GM12878 (cell line): ENCODE measurements around the gene HNRNPA2B1. TPM values are rescaled to one million over a fixed set of nuclear protein-coding genes. Genes with fewer than 3 reads are reported as not detected.

Source experiments
- BCL11A ChIP-seq: IDR thresholded peaks from 2 replicates; pipeline ENCODE4 v1.6.1; 2011; ENCODE audit warnings: low read depth, low read length
- CEBPB ChIP-seq, 2 experiments: fragments of 150-350 bp in 1 of 2; IDR thresholded peaks; 2 replicates each; pipeline ENCODE4 v1.6.1; 2012 to 2014; ENCODE audit warnings: low read depth in 2 of 2, low read length in 2 of 2, borderline replicate concordance in 1 of 2, inconsistent platforms in 1 of 2
- CTCF ChIP-seq, 3 experiments: IDR thresholded peaks in 2 of 3; conservative IDR thresholded peaks in 1 of 3; 2 replicates each; pipeline ENCODE4 v1.5.1; 2011; ENCODE audit warnings: low read depth in 3 of 3, low read length in 3 of 3, mild to moderate bottlenecking in 3 of 3, control low read depth in 2 of 3, moderate library complexity in 2 of 3, inconsistent platforms in 1 of 3, mixed read lengths in 1 of 3; ENCODE audit not compliant: control insufficient read depth in 2 of 3, insufficient read depth in 1 of 3; ENCODE audit errors: extremely low read depth in 1 of 3
- HDAC2 ChIP-seq: fragments of 200-600 bp; sonication (generic); IDR thresholded peaks from 2 replicates; pipeline ENCODE4 v1.6.1; 2017
- HDGF ChIP-seq: fragments of 450-650 bp; IDR thresholded peaks from 2 replicates; pipeline ENCODE4 v1.6.1; 2016; ENCODE audit warnings: antibody characterized with exemption
- MTA3 ChIP-seq: IDR thresholded peaks from 2 replicates; pipeline ENCODE4 v1.6.1; 2012; ENCODE audit warnings: low read length, inconsistent platforms, borderline replicate concordance
- NFIC ChIP-seq: IDR thresholded peaks from 2 replicates; pipeline ENCODE4 v1.6.1; 2012; ENCODE audit warnings: low read depth, mild to moderate bottlenecking, inconsistent platforms, low read length, moderate library complexity
- NKRF ChIP-seq: fragments of 450-650 bp; conservative IDR thresholded peaks from 2 replicates; pipeline ENCODE4 v1.6.1; 2017; ENCODE audit warnings: mild to moderate bottlenecking, moderate library complexity
- PML ChIP-seq: IDR thresholded peaks from 2 replicates; pipeline ENCODE4 v1.6.1; 2012; ENCODE audit warnings: low read length, inconsistent platforms
- POLR2AphosphoS5 ChIP-seq: IDR thresholded peaks from 2 replicates; pipeline ENCODE4 v1.6.1; 2011; ENCODE audit warnings: mild to moderate bottlenecking, low read length, inconsistent platforms
- POU2F2 ChIP-seq: IDR thresholded peaks from 3 replicates; pipeline ENCODE4 v1.6.1; 2011; ENCODE audit warnings: low read depth, mild to moderate bottlenecking, low read length, borderline replicate concordance
- SMAD1 ChIP-seq: fragments of 450-650 bp; IDR thresholded peaks from 2 replicates; pipeline ENCODE4 v1.6.1; 2018; ENCODE audit warnings: mild to moderate bottlenecking, low read depth; ENCODE audit not compliant: partially characterized antibody
- SMAD5 ChIP-seq: IDR thresholded peaks from 2 replicates; pipeline ENCODE4 v1.6.1; 2016; ENCODE audit warnings: antibody characterized with exemption, low read depth
- TAF1 ChIP-seq: IDR thresholded peaks from 2 replicates; pipeline ENCODE4 v1.6.1; 2011; ENCODE audit warnings: mild to moderate bottlenecking, low read depth, low read length, borderline replicate concordance
- TCF3 ChIP-seq: IDR thresholded peaks from 2 replicates; pipeline ENCODE4 v1.6.1; 2012; ENCODE audit warnings: low read depth, mild to moderate bottlenecking, low read length, borderline replicate concordance; ENCODE audit not compliant: insufficient read depth
- USF1 ChIP-seq: IDR thresholded peaks from 2 replicates; pipeline ENCODE4 v1.6.1; 2011; ENCODE audit warnings: borderline replicate concordance, low read depth, mild to moderate bottlenecking, moderate library complexity, mixed read lengths, low read length; ENCODE audit not compliant: insufficient read depth; ENCODE audit errors: extremely low read length
- polyA plus RNA-seq, 11 experiments: library from polyadenylated mRNA; depleted of rRNA in 4 of 11; unstranded in 6 of 11; stranded (reverse) in 5 of 11; fragments of >200 nt; fragmentation: Nextera tagmentation in 4 of 11; fragmentation: Illumina TruSeq in 1 of 11; extraction: Ambion mirVana in 4 of 11; extraction: Trizol in 1 of 11; gene quantifications; 1 replicate in 1 of 11; 2 replicates in 10 of 11; pipeline versions ENCODE4 v1.2.1 to v1.2.3, GENCODE V29; 2011 to 2016; ENCODE audit warnings: inconsistent platforms in 2 of 11, missing spikeins in 2 of 11, low read depth in 1 of 11
- total RNA-seq, 4 experiments: library from RNA; depleted of rRNA in 3 of 4; stranded (reverse); fragments of >200 nt in 3 of 4; fragmentation: Illumina TruSeq in 1 of 4; extraction: Trizol in 1 of 4; gene quantifications; 2 replicates each; pipeline versions ENCODE4 v1.2.1 to v1.2.3, GENCODE V29; 2013 to 2021
- TF ChIP-seq, protein P1 (sequence below): IDR thresholded peaks from 2 replicates; pipeline ENCODE4 v1.6.1; 2012; ENCODE audit warnings: low read depth, low read length, improper control_type of control experiment
- TF ChIP-seq, protein P2 (sequence below): fragments of 450-650 bp; formaldehyde crosslinking; IDR thresholded peaks from 2 replicates; pipeline ENCODE4 v1.5.0; 2022; ENCODE audit warnings: mild to moderate bottlenecking, missing genetic modification characterization

HNRNPA2B1 gene
- total and polyA plus RNA-seq, 10 of the 15 experiments (the other 5 are each of a cell fraction or from before 2014, with no cell fraction given), result 295 to 1,396 (median 932) TPM

- TF ChIP-seq, protein P1, sequence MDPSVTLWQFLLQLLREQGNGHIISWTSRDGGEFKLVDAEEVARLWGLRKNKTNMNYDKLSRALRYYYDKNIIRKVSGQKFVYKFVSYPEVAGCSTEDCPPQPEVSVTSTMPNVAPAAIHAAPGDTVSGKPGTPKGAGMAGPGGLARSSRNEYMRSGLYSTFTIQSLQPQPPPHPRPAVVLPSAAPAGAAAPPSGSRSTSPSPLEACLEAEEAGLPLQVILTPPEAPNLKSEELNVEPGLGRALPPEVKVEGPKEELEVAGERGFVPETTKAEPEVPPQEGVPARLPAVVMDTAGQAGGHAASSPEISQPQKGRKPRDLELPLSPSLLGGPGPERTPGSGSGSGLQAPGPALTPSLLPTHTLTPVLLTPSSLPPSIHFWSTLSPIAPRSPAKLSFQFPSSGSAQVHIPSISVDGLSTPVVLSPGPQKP, result 0 out of 2 replicates have a peak, but pooled peaks have one; percentile 52
- TF ChIP-seq NKRF (peak; percentile 85), HDGF (peak; percentile 64; the same call in 1 of the 2 replicates), POU2F2 (peak; percentile 99), CEBPB (IDR thresholded peaks at IDR 0.05; ENCODE audit: borderline replicate concordance in 1 of 2, low read depth in 2 of 2, low read length in 2 of 2) (no peak), TAF1 (peak; percentile 97), SMAD5 (peak; percentile 100), POLR2AphosphoS5 (peak; percentile 100), BCL11A (peak; percentile 15; the same call in 1 of the 2 replicates), TCF3 (peak; percentile 90; the same call in 1 of the 2 replicates), PML (peak; percentile 99), NFIC (peak; percentile 9; the same call in 1 of the 2 replicates), SMAD1 (peak; percentile 98), MTA3 (no peak), CTCF (IDR thresholded peaks at IDR 0.05 in 2 of 3, conservative IDR thresholded peaks at IDR 0.05 in 1 of 3; ENCODE audit: control insufficient read depth in 2 of 3, extremely low read depth in 1 of 3, insufficient read depth in 1 of 3, low read depth in 3 of 3, low read length in 3 of 3) (no peak), HDAC2 (no peak), USF1 (no peak)
- TF ChIP-seq, protein P2, sequence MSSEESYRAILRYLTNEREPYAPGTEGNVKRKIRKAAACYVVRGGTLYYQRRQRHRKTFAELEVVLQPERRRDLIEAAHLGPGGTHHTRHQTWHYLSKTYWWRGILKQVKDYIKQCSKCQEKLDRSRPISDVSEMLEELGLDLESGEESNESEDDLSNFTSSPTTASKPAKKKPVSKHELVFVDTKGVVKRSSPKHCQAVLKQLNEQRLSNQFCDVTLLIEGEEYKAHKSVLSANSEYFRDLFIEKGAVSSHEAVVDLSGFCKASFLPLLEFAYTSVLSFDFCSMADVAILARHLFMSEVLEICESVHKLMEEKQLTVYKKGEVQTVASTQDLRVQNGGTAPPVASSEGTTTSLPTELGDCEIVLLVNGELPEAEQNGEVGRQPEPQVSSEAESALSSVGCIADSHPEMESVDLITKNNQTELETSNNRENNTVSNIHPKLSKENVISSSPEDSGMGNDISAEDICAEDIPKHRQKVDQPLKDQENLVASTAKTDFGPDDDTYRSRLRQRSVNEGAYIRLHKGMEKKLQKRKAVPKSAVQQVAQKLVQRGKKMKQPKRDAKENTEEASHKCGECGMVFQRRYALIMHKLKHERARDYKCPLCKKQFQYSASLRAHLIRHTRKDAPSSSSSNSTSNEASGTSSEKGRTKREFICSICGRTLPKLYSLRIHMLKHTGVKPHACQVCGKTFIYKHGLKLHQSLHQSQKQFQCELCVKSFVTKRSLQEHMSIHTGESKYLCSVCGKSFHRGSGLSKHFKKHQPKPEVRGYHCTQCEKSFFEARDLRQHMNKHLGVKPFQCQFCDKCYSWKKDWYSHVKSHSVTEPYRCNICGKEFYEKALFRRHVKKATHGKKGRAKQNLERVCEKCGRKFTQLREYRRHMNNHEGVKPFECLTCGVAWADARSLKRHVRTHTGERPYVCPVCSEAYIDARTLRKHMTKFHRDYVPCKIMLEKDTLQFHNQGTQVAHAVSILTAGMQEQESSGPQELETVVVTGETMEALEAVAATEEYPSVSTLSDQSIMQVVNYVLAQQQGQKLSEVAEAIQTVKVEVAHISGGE, result no peak
These were observed at the start of gene HNRNPA2B1 (continued) for GRCh38 chr7:26200444-26201246.
